ENCODE data around the gene GRM8. TPM values are rescaled to one million over a fixed set of nuclear protein-coding genes. Genes with fewer than 3 reads are reported as not detected.

The GRM8 gene
- total and polyA plus RNA-seq, 9 of the 15 experiments (the other 6 are each of a cell fraction or from before 2014, with no cell fraction given) = 0.13 TPM; not detected in 7

GRCh38 chr7:126698909-126699308 lies 553.8 kb downstream of the GRM8 start (continued):
- TF ChIP-seq RCOR1 (IDR thresholded peaks at IDR 0.05; ENCODE audit: borderline replicate concordance in 1 of 2, low read depth in 2 of 2, low read length in 2 of 2) = peak in 1 of 2 experiments; percentile 94; a peak in 2 of 4 replicates
- no peak for TF ChIP-seq IRF1 (CRISPR knock-in tag; IDR thresholded peaks at IDR 0.05; ENCODE audit: borderline replicate concordance)
- no peak for TF ChIP-seq JUN (IDR thresholded peaks at IDR 0.05; ENCODE audit: borderline replicate concordance, low read depth, low read length)
- no peak for TF ChIP-seq JUN (CRISPR knock-in tag; IDR thresholded peaks at IDR 0.05; ENCODE audit: borderline replicate concordance)
- no peak for TF ChIP-seq ETV1 (tag; conservative IDR thresholded peaks at IDR 0.05; ENCODE audit: low read depth)
- no peak for TF ChIP-seq KAT7 (CRISPR knock-in tag; IDR thresholded peaks at IDR 0.05; ENCODE audit: borderline replicate concordance)
- TF ChIP-seq CGGBP1 (CRISPR knock-in tag; IDR thresholded peaks at IDR 0.05) = no peak
- TF ChIP-seq ZBTB12 (CRISPR knock-in tag; IDR thresholded peaks at IDR 0.05) = no peak
- no peak for TF ChIP-seq ZKSCAN1 (IDR thresholded peaks at IDR 0.05; ENCODE audit: low read depth, low read length)
- no peak for TF ChIP-seq ZNF75A (CRISPR knock-in tag; IDR thresholded peaks at IDR 0.05)
- TF ChIP-seq E2F5 (CRISPR knock-in tag; IDR thresholded peaks at IDR 0.05) = no peak
- no peak for TF ChIP-seq FOXA1 (IDR thresholded peaks at IDR 0.05; ENCODE audit: borderline replicate concordance)
- no peak for TF ChIP-seq DEAF1 (CRISPR knock-in tag; IDR thresholded peaks at IDR 0.05)
- no peak for TF ChIP-seq PHF8 (IDR thresholded peaks at IDR 0.05; ENCODE audit: borderline replicate concordance, low read length)
- TF ChIP-seq ZNF12 (CRISPR knock-in tag; IDR thresholded peaks at IDR 0.05) = no peak
- no peak for TF ChIP-seq ELF1 (tag; IDR thresholded peaks at IDR 0.05)
- TF ChIP-seq TAF1 (IDR thresholded peaks at IDR 0.05; ENCODE audit: control insufficient read depth, extremely low read depth, insufficient read depth, low read length, severe bottlenecking) = no peak
- TF ChIP-seq ZNF584 (CRISPR knock-in tag; IDR thresholded peaks at IDR 0.05; ENCODE audit: low read depth) = no peak
- TF ChIP-seq ZNF133 (CRISPR knock-in tag; IDR thresholded peaks at IDR 0.05) = no peak
- no peak for TF ChIP-seq CBX5 (IDR thresholded peaks at IDR 0.05; ENCODE audit: borderline replicate concordance, low read depth)
- no peak for TF ChIP-seq ZFP1 (CRISPR knock-in tag; IDR thresholded peaks at IDR 0.05)
- TF ChIP-seq CREB1 (IDR thresholded peaks at IDR 0.05) = no peak
- TF ChIP-seq CREB1 (CRISPR knock-in tag; IDR thresholded peaks at IDR 0.05) = no peak
- TF ChIP-seq ZNF212 (CRISPR knock-in tag; IDR thresholded peaks at IDR 0.05) = no peak
- no peak for TF ChIP-seq LCOR (CRISPR knock-in tag; IDR thresholded peaks at IDR 0.05)
- peak; percentile 91 for TF ChIP-seq DPF2 (IDR thresholded peaks at IDR 0.05)
- TF ChIP-seq ZNF589 (CRISPR knock-in tag; IDR thresholded peaks at IDR 0.05; ENCODE audit: low read depth) = peak; percentile 27; the same call in 1 of the 2 replicates

All from K562 (cell line).